ENCODE measurements around the gene ACSF3.

DNA sequence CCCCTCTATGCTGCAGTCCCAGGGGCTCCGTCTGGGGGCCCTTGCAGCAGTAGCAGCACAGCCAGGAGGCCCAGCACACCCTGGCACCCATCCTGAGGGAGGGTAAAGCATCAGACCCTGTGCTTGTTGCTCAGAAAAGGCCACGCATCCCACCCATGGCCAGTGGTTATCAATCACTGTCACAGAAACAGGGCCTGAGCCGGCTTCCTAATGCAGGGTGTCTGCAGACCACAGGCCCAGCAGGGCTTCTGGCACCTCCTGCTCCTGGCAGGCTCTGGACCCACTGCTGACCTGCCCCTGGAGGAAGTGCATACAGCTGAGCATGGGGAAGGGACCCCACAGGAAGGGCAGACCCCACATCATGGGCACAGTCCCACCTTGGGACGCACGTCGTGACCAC is 51.0 kb downstream of the ACSF3 start:
- TF ChIP-seq, protein P1, sequence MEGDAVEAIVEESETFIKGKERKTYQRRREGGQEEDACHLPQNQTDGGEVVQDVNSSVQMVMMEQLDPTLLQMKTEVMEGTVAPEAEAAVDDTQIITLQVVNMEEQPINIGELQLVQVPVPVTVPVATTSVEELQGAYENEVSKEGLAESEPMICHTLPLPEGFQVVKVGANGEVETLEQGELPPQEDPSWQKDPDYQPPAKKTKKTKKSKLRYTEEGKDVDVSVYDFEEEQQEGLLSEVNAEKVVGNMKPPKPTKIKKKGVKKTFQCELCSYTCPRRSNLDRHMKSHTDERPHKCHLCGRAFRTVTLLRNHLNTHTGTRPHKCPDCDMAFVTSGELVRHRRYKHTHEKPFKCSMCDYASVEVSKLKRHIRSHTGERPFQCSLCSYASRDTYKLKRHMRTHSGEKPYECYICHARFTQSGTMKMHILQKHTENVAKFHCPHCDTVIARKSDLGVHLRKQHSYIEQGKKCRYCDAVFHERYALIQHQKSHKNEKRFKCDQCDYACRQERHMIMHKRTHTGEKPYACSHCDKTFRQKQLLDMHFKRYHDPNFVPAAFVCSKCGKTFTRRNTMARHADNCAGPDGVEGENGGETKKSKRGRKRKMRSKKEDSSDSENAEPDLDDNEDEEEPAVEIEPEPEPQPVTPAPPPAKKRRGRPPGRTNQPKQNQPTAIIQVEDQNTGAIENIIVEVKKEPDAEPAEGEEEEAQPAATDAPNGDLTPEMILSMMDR (IDR thresholded peaks at IDR 0.05), result no peak
- TF ChIP-seq POLR2A (IDR thresholded peaks at IDR 0.05) (no peak), POLR2AphosphoS5 (IDR thresholded peaks at IDR 0.05) (no peak)

Data from sigmoid colon (tissue), 4 donors.